Vagina (tissue), 2 donors: Measurements from ENCODE around the gene UPB1. TPM values are rescaled to one million over a fixed set of nuclear protein-coding genes. Genes with fewer than 3 reads are reported as not detected.

Experiments
- DNase-seq, 2 donors: peaks; one replicate each; pipeline ENCODE4 v3.0.0-alpha.2; 2017; ENCODE audit errors: extremely low spot score in 2 of 2
- H3K27ac ChIP-seq: fragments of 200-600 bp; sonication (generic); one replicate; pipeline ENCODE4 v1.5.1; 2019
- H3K27me3 ChIP-seq: fragments of 200-600 bp; sonication (generic); one replicate; pipeline ENCODE4 v1.5.1; 2019
- H3K36me3 ChIP-seq, 2 donors: fragments of 200-600 bp; sonication (generic); one replicate each; pipeline ENCODE4 v1.5.1; 2017 to 2019
- H3K4me1 ChIP-seq: fragments of 200-600 bp; sonication (generic); one replicate; pipeline ENCODE4 v1.5.1; 2019
- H3K4me3 ChIP-seq, 2 donors: fragments of 200-600 bp; sonication (generic); 1 replicate in 1 of 2; 2 replicates in 1 of 2; pipeline ENCODE4 v1.5.1; 2016 to 2019
- H3K9me3 ChIP-seq: fragments of 200-600 bp; sonication (generic); one replicate; pipeline ENCODE4 v1.5.1; 2019
- CTCF ChIP-seq, 3 experiments: fragments of 450-650 bp in 2 of 3; fragments of 200-600 bp in 1 of 3; sonication (generic) in 1 of 3; IDR thresholded peaks; one replicate each; pipeline ENCODE4 v1.5.1; 2017 to 2019; ENCODE audit warnings: antibody characterized with exemption in 3 of 3, mild to moderate bottlenecking in 2 of 3, moderate library complexity in 2 of 3
- POLR2A ChIP-seq, 2 donors: fragments of 450-650 bp; IDR thresholded peaks; one replicate each; pipeline ENCODE4 v1.6.1; 2017; ENCODE audit warnings: antibody characterized with exemption in 2 of 2, mild to moderate bottlenecking in 2 of 2, moderate library complexity in 2 of 2
- POLR2AphosphoS5 ChIP-seq, 2 donors: sonication (generic); formaldehyde crosslinking; IDR thresholded peaks; one replicate each; pipeline ENCODE4 v1.9.0; 2017; ENCODE audit warnings: antibody characterized with exemption in 2 of 2, mild to moderate bottlenecking in 2 of 2, low read depth in 1 of 2; ENCODE audit not compliant: insufficient read depth in 1 of 2
- intact Hi-C: fragments of 100-400 bp; cut with DNase I; formaldehyde crosslinking; loops from one replicate; pipeline ENCODE4 v1.15.1; 2023
- total RNA-seq: library from RNA; depleted of rRNA; stranded (reverse); fragments of >200 nt; gene quantifications from one replicate; pipeline ENCODE4 v1.2.3, GENCODE V29; 2016

The UPB1 gene
- total RNA-seq, 1 donor from 2014 or later = not detected

GRCh38 chr22:24532075-24532474 is 36.9 kb downstream of the UPB1 start:
- TF ChIP-seq POLR2AphosphoS5 (IDR thresholded peaks at IDR 0.05; ENCODE audit: insufficient read depth in 1 of 2, low read depth in 1 of 2) (no peak), CTCF (IDR thresholded peaks at IDR 0.05) (no peak), POLR2A (IDR thresholded peaks at IDR 0.05) (no peak)
- no peaks in the 10 kb centered on the region for H3K27me3 ChIP-seq
- H3K9me3 ChIP-seq = no peaks in the 10 kb centered on the region
- no peak for DNase-seq
- no peaks in the 10 kb centered on the region for H3K4me1 ChIP-seq
- H3K4me3 ChIP-seq = no peak overlapping the region
- H3K27ac ChIP-seq = no peak overlapping the region
- H3K36me3 ChIP-seq = no peaks in the 10 kb centered on the region
- intact Hi-C loops = no loop called here

- no peaks in the 10 kb centered on the region for H3K4me1 ChIP-seq
- no peak for TF ChIP-seq POLR2AphosphoS5 (IDR thresholded peaks at IDR 0.05; ENCODE audit: insufficient read depth in 1 of 2, low read depth in 1 of 2)
- TF ChIP-seq CTCF (IDR thresholded peaks at IDR 0.05) = no peak
- H3K4me3 ChIP-seq = no peak overlapping the region
- no peaks in the 10 kb centered on the region for H3K27me3 ChIP-seq
- H3K36me3 ChIP-seq = peaks cover 0 to 6% of the 10 kb centered on the region in 2 donors
- intact Hi-C loops = no loop called here
- no peak overlapping the region for H3K27ac ChIP-seq
- H3K9me3 ChIP-seq = no peaks in the 10 kb centered on the region
- no peak for DNase-seq
Measured at GRCh38 chr22:24535348-24535747, 40.2 kb downstream of the UPB1 start.

- no peak for DNase-seq
- no peaks in the 10 kb centered on the region for H3K4me1 ChIP-seq
- H3K36me3 ChIP-seq = peaks cover 0 to 13% of the 10 kb centered on the region in 2 donors
- no peak overlapping the region for H3K4me3 ChIP-seq
- H3K27me3 ChIP-seq = no peaks in the 10 kb centered on the region
- H3K9me3 ChIP-seq = no peaks in the 10 kb centered on the region
- no peak for TF ChIP-seq CTCF (IDR thresholded peaks at IDR 0.05)
- TF ChIP-seq POLR2A (IDR thresholded peaks at IDR 0.05) = no peak
- no peak for TF ChIP-seq POLR2AphosphoS5 (IDR thresholded peaks at IDR 0.05; ENCODE audit: insufficient read depth in 1 of 2, low read depth in 1 of 2)
- intact Hi-C loops = no loop called here
- H3K27ac ChIP-seq = no peak overlapping the region
Measured at GRCh38 chr22:24536089-24536488, 41.0 kb downstream of the UPB1 start.

- no peaks in the 10 kb centered on the region for H3K9me3 ChIP-seq
- H3K4me1 ChIP-seq = peaks cover 17% of the 10 kb centered on the region
- DNase-seq = no peak
- H3K4me3 ChIP-seq = no peak overlapping the region
- TF ChIP-seq CTCF (IDR thresholded peaks at IDR 0.05) (no peak), POLR2AphosphoS5 (IDR thresholded peaks at IDR 0.05; ENCODE audit: insufficient read depth in 1 of 2, low read depth in 1 of 2) (no peak), POLR2A (IDR thresholded peaks at IDR 0.05) (no peak)
- no peaks in the 10 kb centered on the region for H3K27me3 ChIP-seq
- H3K27ac ChIP-seq = no peak overlapping the region
- peaks cover 0 to 45% of the 10 kb centered on the region in 2 donors for H3K36me3 ChIP-seq
- intact Hi-C loops = no loop called here
Measured at GRCh38 chr22:24540470-24540869, 45.3 kb downstream of the UPB1 start.

GRCh38 chr22:24541681-24542515 is 46.8 kb downstream of the UPB1 start:
- H3K27ac ChIP-seq = no peak overlapping the region
- no peaks in the 10 kb centered on the region for H3K27me3 ChIP-seq
- intact Hi-C loops = no loop called here
- no peak for TF ChIP-seq POLR2A (IDR thresholded peaks at IDR 0.05)
- no peak for DNase-seq
- peaks cover 17% of the 10 kb centered on the region for H3K4me1 ChIP-seq
- H3K36me3 ChIP-seq = peaks cover 0 to 52% of the 10 kb centered on the region in 2 donors
- H3K9me3 ChIP-seq = no peaks in the 10 kb centered on the region
- H3K4me3 ChIP-seq = no peak overlapping the region
